HG03095 (cell line): ENCODE data around the gene DLEC1.
"Not testable (repeated sequence)": the region's sequence is repeated elsewhere in the genome, so short reads cannot be mapped to it uniquely, and the experiment has no call there.

ENCODE experiments used
- ATAC-seq: cut with Tn5 transposase; IDR thresholded peaks from one replicate; pipeline ENCODE4 v1.9.1; 2021; ENCODE audit warnings: moderate library complexity; ENCODE audit not compliant: unreplicated experiment

DLEC1 gene

DNA sequence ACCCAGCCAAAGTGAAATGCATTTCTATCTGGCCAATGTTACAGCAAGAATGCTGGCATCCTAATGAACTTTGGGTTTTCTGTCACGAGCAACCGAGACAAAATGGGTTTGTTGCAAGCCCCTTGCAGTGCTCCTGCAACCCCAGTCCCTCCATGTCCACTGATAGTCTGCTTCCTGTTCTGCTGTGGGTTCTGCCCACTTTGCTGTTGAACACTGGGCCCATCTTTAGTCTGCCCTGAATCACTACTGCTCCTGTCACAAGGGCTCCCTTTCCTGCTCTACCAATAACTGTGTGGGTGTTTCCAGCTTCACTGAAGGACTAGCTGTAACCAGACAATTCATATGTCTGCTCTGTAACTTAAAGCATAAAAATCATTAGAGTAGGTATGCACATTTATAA lies 113.6 kb downstream of the DLEC1 start:
- no peak for ATAC-seq

DNA sequence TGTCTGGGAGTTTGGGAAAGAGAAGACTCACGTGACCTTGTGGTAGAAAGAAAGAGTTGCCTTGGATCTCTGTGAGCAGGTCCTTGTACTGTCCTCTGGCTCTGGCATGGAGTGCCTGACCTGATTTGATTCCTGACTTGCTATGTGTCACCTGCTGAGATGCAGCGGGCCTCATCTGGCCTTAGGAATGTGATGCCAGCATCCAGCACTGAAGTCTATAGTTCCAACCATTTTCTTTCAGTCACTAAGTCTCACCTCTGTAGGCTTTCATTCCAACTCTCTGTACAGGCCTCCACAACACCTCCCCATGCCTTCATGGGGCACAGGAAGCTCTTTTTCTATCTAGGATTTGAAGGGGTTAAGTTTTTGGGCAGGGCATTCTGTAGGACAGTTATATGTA lies 114.2 kb downstream of the DLEC1 start:
- ATAC-seq = no peak

GRCh38 chr3:38154033-38154494 lies 115.1 kb downstream of the DLEC1 start:
- ATAC-seq = no peak

GRCh38 chr3:38154625-38155255 lies 115.7 kb downstream of the DLEC1 start:
- ATAC-seq = no peak

GRCh38 chr3:38155825-38156224 lies 116.8 kb downstream of the DLEC1 start:
- ATAC-seq = no peak

GRCh38 chr3:38157117-38157516 lies 118.1 kb downstream of the DLEC1 start:
- ATAC-seq = no peak

GRCh38 chr3:38157595-38157994 lies 118.6 kb downstream of the DLEC1 start:
- no peak for ATAC-seq

DNA sequence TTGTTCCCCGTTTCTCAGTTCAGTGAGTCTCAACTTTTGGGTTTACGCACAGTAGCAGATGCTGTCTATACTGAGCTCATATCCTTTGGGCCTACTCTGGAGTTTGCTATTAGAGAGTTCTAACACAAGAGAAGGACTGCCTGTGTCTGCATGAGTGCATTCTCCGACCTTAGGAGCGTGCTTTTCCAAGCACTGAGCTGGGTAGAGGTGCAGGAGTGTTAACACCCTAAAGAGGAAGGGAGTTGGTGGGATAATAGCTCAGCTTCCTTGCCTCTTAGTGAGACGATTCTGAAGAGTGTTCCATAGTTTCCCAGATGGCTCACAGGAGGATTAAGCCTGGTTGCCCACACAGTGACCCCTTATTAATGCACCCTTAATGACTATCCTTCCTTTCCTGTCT lies 119.5 kb downstream of the DLEC1 start:
- ATAC-seq = no peak

DNA sequence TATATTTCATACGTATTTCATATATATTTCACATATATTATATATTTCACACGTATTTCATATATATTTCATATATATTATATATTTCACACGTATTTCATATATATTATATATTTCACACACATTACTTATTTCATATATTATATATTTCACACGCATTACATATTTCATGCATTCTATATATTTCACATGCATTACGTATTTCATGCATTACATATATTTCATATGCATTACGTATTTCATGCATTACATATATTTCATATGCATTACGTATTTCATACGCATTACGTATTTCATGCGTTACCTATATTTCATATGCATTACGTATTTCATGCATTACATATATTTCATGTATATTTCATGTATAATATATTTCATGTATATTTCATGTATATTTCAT lies 121.7 kb downstream of the DLEC1 start:
- not testable (repeated sequence) for ATAC-seq

DNA sequence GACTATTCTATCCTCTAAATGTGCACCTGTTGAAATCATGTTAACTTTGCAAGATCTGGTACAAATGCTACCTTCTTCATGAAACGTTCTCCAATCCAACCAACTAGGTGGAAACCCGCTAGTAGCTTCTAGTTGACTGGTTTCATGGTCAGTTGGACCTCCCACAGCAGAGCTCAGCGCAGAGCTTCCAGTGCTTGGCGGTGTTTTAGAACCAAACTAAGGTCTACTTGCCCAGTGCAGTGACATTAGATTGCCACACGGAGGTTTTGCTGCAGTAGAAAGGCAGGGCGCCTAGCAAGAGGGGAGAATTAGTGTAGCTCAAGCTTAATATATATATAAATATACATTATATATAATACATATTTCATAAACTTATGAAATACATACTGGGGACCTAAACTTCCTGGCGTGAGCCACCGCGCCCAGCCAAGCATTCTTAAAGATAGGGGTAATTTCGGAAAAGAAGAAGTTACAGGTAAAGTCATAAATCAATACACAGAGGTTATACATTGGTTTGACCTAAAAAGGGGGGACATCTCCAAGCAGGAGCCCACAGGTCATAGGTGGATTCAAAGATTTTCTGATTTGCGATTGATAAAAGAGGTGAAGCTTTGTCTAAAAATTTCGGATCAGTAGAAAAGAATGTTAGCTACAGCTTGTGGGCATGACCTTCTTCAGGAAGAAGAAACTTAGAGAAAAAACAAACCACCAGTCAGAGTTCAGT lies 124.3 kb downstream of the DLEC1 start:
- no peak for ATAC-seq

DNA sequence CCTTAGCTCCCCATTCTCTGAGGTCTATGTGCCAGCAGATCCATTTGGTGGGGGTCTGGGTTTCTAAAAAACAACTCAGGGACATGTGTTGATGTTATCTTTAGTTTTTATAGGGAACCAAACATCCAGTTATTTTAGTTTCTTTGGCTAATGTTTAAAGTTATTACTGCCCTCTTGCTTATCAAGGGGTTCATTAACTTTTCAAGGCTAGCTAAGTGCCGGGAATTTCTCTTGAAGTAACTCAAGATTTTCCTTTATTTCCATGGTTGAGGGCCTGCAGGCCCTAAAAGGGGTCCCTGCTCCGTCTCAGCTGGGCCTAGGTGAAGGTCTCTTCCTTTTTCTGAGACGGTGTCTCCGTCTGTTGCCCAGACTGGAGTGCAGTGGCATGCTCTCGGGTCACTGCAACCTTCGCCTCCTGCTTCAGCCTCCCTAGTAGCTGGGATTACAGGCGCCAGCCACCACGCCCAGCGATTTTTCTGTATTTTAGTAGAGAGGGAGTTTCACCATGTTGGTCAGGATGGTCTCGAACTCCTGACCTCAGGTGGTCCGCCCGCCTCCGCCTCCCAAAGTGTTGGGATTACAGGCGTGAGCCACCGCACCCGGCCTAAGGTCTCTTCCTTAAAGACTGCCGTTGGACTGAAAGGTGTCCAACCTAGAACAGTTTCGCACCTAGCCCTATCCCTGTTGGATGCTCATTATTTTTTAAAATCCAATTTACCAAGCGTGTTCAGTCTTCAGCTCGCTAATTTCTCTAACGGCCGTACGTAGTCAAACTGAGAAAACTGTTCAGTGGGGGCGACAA lies 125.0 kb downstream of the DLEC1 start:
- ATAC-seq = no peak

- no peak for ATAC-seq
These were observed 125.6 kb downstream of the DLEC1 start for GRCh38 chr3:38164643-38164951.

GRCh38 chr3:38164952-38165721 lies 126.1 kb downstream of the DLEC1 start, which contains the start of gene OXSR1:
OXSR1 (plus strand) TSS chr3:38165537; CDS start chr3:38165877, 340 bp downstream.
- peak; percentile 92 for ATAC-seq

- ATAC-seq = no peak
These were observed 126.8 kb downstream of the DLEC1 start for GRCh38 chr3:38165722-38166387.

DNA sequence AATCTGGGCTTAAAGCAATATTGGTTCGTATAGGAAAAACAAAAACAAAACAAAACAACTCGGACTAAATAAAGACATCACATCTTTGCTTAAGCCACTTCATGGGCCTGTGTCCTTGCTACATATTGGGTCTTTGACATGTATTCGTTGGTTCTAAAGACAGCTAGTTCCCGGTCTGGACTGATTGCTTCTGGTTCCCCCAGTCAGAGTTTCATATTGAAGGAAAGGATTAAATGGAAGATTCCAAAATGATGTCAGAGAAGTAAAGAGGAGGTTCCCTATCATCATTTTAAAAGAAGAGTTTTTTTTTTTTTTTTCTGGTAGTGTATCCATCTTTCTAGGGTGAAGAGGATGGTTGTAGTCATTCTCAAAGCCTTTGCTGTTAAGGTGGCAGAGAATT lies 128.6 kb downstream of the DLEC1 start:
- ATAC-seq = no peak

GRCh38 chr3:38168151-38169026 lies 129.4 kb downstream of the DLEC1 start:
- no peak for ATAC-seq

DNA sequence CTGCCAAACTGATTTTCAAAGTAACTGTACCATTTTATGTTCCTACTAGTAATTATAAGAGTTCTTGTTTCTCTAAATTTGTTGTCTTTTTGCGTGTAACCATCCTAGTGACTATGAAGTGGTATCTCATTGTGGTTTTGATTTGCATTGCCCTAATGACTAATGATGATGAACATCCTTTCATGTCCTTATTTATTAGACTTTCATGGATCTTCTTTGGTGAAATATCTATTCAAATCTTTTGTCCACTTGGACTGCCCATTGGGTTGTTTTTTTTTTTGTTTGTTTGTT lies 130.0 kb downstream of the DLEC1 start:
- no peak for ATAC-seq

DNA sequence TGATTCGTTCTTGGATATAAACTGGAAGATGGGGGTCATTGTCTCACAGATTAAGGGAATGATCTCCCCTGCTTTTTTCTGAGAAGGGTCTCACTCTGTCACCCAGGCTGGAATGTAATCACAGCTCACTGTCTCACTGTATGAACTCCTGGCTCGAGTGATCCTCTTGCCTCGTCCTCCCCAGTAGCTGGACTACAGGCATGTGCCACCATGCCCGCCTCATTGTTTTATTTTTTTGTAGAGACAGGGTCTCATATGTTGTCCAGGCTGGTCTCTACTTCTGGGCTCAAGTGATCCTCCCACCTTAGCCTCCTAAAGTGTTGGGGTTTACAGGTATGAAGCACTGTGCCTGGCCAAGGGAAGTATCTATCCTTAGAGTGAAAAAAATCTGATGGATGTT lies 131.7 kb downstream of the DLEC1 start:
- ATAC-seq = no peak

GRCh38 chr3:38171622-38172021 lies 132.6 kb downstream of the DLEC1 start:
- no peak for ATAC-seq
